RWPE1 (cell line): ENCODE data around the gene SLAIN2.
"Not testable (repeated sequence)": the region's sequence is repeated elsewhere in the genome, so short reads cannot be mapped to it uniquely, and the experiment has no call there.

ENCODE experiments used
- CTCF ChIA-PET: fragments of 350-600 bp; sonication (Branson Sonifier 250); formaldehyde crosslinking; extraction: SDS; loops from one replicate; lab custom pipeline; 2021; lab: Yijun Ruan, JAX
- POLR2A ChIA-PET: fragments of 400-600 bp; formaldehyde crosslinking; extraction: SDS; loops from one replicate; lab custom pipeline; 2020; ENCODE audit warnings: antibody characterized with exemption; ENCODE audit not compliant: low non-redundant PET; lab: Yijun Ruan, JAX
- DNase-seq: peaks from one replicate; pipeline ENCODE4 v3.0.0; 2012; ENCODE audit warnings: low spot score
- H3K27ac ChIP-seq: fragments of 450-650 bp; 2 replicates; pipeline ENCODE4 v1.5.1; 2017
- CTCF ChIP-seq: fragments of 450-650 bp; conservative IDR thresholded peaks from 2 replicates; pipeline ENCODE4 v1.5.1; 2017; ENCODE audit warnings: low read depth, mild to moderate bottlenecking

SLAIN2 gene

GRCh38 chr4:48300004-48300403 lies 41.3 kb upstream of the SLAIN2 start:
- TF ChIP-seq CTCF = no peak
- no peak overlapping the region for H3K27ac ChIP-seq
- ChIA-PET CTCF (no interaction called here), POLR2A (no interaction called here)
- DNase-seq = no peak

- ChIA-PET POLR2A (no interaction called here), CTCF (interaction anchor here (0.7 to 1.0 kb wide), 2 partner anchors 15 to 285 kb away, joined by 4 to 5 read pairs; no protein-coding TSS in a partner anchor)
- TF ChIP-seq CTCF = no peak
- DNase-seq = no peak
- H3K27ac ChIP-seq = no peak overlapping the region
Observed at GRCh38 chr4:48305508-48305907, 35.8 kb upstream of the SLAIN2 start.

- no peak overlapping the region for H3K27ac ChIP-seq
- CTCF ChIA-PET = interaction anchor here (1.4 kb wide), 1 partner anchor 9 kb away, joined by 3 read pairs; no protein-coding TSS in a partner anchor
- POLR2A ChIA-PET = no interaction called here
- no peak for DNase-seq
- TF ChIP-seq CTCF = no peak
Observed at GRCh38 chr4:48307528-48307927, 33.8 kb upstream of the SLAIN2 start.

- ChIA-PET CTCF (interaction anchor here (0.7 to 1.4 kb wide), 3 partner anchors 10 to 145 kb away, joined by 3 to 4 read pairs (median 3); no protein-coding TSS in a partner anchor), POLR2A (no interaction called here)
- no peak overlapping the region for H3K27ac ChIP-seq
- TF ChIP-seq CTCF = no peak
- no peak for DNase-seq
Observed at GRCh38 chr4:48308901-48309300, 32.4 kb upstream of the SLAIN2 start.

GRCh38 chr4:48311896-48312295 lies 29.4 kb upstream of the SLAIN2 start:
- ChIA-PET POLR2A (no interaction called here), CTCF (interaction anchor here (0.6 kb wide), 1 partner anchor 99 kb away, joined by 3 read pairs; no protein-coding TSS in a partner anchor)
- no peak overlapping the region for H3K27ac ChIP-seq
- no peak for DNase-seq
- no peak for TF ChIP-seq CTCF

- H3K27ac ChIP-seq, DNase-seq, POLR2A ChIA-PET, CTCF ChIA-PET: not testable (repeated sequence)
Observed at GRCh38 chr4:48314746-48315145, 26.6 kb upstream of the SLAIN2 start.

GRCh38 chr4:48315728-48316630 lies 25.4 kb upstream of the SLAIN2 start:
- TF ChIP-seq CTCF = peak; percentile 74
- CTCF ChIA-PET = interaction anchor here (0.6 to 0.7 kb wide), 3 partner anchors 27 to 241 kb away, joined by 3 to 4 read pairs (median 3); no protein-coding TSS in a partner anchor
- peak; percentile 58 for DNase-seq
- H3K27ac ChIP-seq = no peak overlapping the region
- POLR2A ChIA-PET = no interaction called here
